PC-9 (cell line): Measurements from ENCODE around the gene CDC42BPA.

Experiments
- EZH2 ChIP-seq: fragments of 200-600 bp; sonication (generic); IDR thresholded peaks from 2 replicates; pipeline ENCODE4 v1.8.0; 2017; ENCODE audit warnings: antibody characterized with exemption, low read depth
- TF ChIP-seq, protein P1 (sequence below): fragments of 200-600 bp; sonication (generic); conservative IDR thresholded peaks from 2 replicates; pipeline ENCODE4 v1.6.1; 2017; ENCODE audit warnings: mixed run types, antibody characterized with exemption, mild to moderate bottlenecking, moderate library complexity

- TF ChIP-seq, protein P1, sequence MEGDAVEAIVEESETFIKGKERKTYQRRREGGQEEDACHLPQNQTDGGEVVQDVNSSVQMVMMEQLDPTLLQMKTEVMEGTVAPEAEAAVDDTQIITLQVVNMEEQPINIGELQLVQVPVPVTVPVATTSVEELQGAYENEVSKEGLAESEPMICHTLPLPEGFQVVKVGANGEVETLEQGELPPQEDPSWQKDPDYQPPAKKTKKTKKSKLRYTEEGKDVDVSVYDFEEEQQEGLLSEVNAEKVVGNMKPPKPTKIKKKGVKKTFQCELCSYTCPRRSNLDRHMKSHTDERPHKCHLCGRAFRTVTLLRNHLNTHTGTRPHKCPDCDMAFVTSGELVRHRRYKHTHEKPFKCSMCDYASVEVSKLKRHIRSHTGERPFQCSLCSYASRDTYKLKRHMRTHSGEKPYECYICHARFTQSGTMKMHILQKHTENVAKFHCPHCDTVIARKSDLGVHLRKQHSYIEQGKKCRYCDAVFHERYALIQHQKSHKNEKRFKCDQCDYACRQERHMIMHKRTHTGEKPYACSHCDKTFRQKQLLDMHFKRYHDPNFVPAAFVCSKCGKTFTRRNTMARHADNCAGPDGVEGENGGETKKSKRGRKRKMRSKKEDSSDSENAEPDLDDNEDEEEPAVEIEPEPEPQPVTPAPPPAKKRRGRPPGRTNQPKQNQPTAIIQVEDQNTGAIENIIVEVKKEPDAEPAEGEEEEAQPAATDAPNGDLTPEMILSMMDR = no peak
- TF ChIP-seq EZH2 = no peak
These were observed 322.6 kb downstream of the CDC42BPA start for GRCh38 chr1:226995365-226996332.
